ENCODE data around the gene KIF1A.

The KIF1A gene

GRCh38 chr2:240819858-240820606 is at the start of gene KIF1A:
Gene KIF1A, minus strand, starts transcription at chr2:240820219. Its CDS starts 22,467 bp downstream, at chr2:240797752.
- DNase-seq (ENCODE audit: low read depth, low spot score), result no peak
- CTCF ChIA-PET, result no interaction called here
- no peak within 1 kb of the TSS for H3K4me3 ChIP-seq (ENCODE audit: low read depth, low read length)
- no peak for TF ChIP-seq CTCF (IDR thresholded peaks at IDR 0.05; ENCODE audit: insufficient read depth, low read length, missing control alignments)
- POLR2A ChIA-PET, result no interaction called here

- ChIA-PET POLR2A (no interaction called here), CTCF (interaction anchor here (1.0 kb wide), 1 partner anchor 29 kb away, joined by 3 read pairs; no protein-coding TSS in a partner anchor)
- no peak for TF ChIP-seq CTCF (IDR thresholded peaks at IDR 0.05; ENCODE audit: insufficient read depth, low read length, missing control alignments)
- H3K4me3 ChIP-seq (ENCODE audit: low read depth, low read length), result no peak overlapping the region
- DNase-seq (ENCODE audit: low read depth, low spot score), result no peak
Observed at GRCh38 chr2:240869109-240869955, 49.3 kb upstream of the KIF1A start.

GRCh38 chr2:240868286-240869108 is 48.5 kb upstream of the KIF1A start, which contains the start of gene AGXT:
Gene AGXT, plus strand, starts transcription at chr2:240868824. Its CDS starts 42 bp downstream, at chr2:240868866.
- POLR2A ChIA-PET, result no interaction called here
- TF ChIP-seq CTCF (IDR thresholded peaks at IDR 0.05; ENCODE audit: insufficient read depth, low read length, missing control alignments), result no peak
- CTCF ChIA-PET, result no interaction called here
- H3K4me3 ChIP-seq (ENCODE audit: low read depth, low read length), result no peak within 1 kb of the TSS
- no peak for DNase-seq (ENCODE audit: low read depth, low spot score)

- no peak for TF ChIP-seq CTCF (IDR thresholded peaks at IDR 0.05; ENCODE audit: insufficient read depth, low read length, missing control alignments)
- POLR2A ChIA-PET, result no interaction called here
Observed at GRCh38 chr2:240865391-240865790, 45.4 kb upstream of the KIF1A start.

GRCh38 chr2:240864475-240864874 is 44.5 kb upstream of the KIF1A start:
- no peak for TF ChIP-seq CTCF (IDR thresholded peaks at IDR 0.05; ENCODE audit: insufficient read depth, low read length, missing control alignments)
- ChIA-PET POLR2A (no interaction called here), CTCF (interaction anchor here (5.0 kb wide), 1 partner anchor 13 kb away, joined by 41 read pairs; no protein-coding TSS in a partner anchor)
- no peak for DNase-seq (ENCODE audit: low read depth, low spot score)
- no peak overlapping the region for H3K4me3 ChIP-seq (ENCODE audit: low read depth, low read length)

More at GRCh38 chr2:240865391-240865790, 45.4 kb upstream of the KIF1A start:
- DNase-seq (ENCODE audit: low read depth, low spot score), result no peak
- CTCF ChIA-PET, result interaction anchor here (1.4 kb wide), 1 partner anchor 14 kb away, joined by 3 read pairs; no protein-coding TSS in a partner anchor
- no peak overlapping the region for H3K4me3 ChIP-seq (ENCODE audit: low read depth, low read length)
